GM20000 (cell line): ENCODE data around the gene NOL4L.
"Not testable (repeated sequence)": the region's sequence is repeated elsewhere in the genome, so short reads cannot be mapped to it uniquely, and the experiment has no call there.

Experiments
- DNase-seq: peaks from one replicate; pipeline ENCODE4 v3.0.0; 2012; ENCODE audit warnings: low spot score
- CTCF ChIP-seq: IDR thresholded peaks from 2 replicates; pipeline ENCODE4 v1.5.1; 2012; ENCODE audit warnings: mild to moderate bottlenecking, control low read depth; ENCODE audit errors: extremely low read depth, missing control alignments

Gene NOL4L

GRCh38 chr20:32427996-32428395, 157.1 kb downstream of the NOL4L start:
- TF ChIP-seq CTCF, result no peak
- DNase-seq, result no peak

- no peak for TF ChIP-seq CTCF
- DNase-seq, result no peak
Measured at GRCh38 chr20:32421290-32421689, 163.8 kb downstream of the NOL4L start.

- no peak for TF ChIP-seq CTCF
- no peak for DNase-seq
Measured at GRCh38 chr20:32418376-32418775, 166.8 kb downstream of the NOL4L start.

GRCh38 chr20:32416206-32416605, 168.9 kb downstream of the NOL4L start:
- no peak for TF ChIP-seq CTCF
- no peak for DNase-seq

- DNase-seq, result no peak
- TF ChIP-seq CTCF, result no peak
Measured at GRCh38 chr20:32415494-32415893, 169.6 kb downstream of the NOL4L start.

- no peak for DNase-seq
- no peak for TF ChIP-seq CTCF
Measured at GRCh38 chr20:32411955-32412706, 173.0 kb downstream of the NOL4L start.

GRCh38 chr20:32407131-32407750, 177.9 kb downstream of the NOL4L start:
- not testable (repeated sequence) for DNase-seq

GRCh38 chr20:32406701-32407100, 178.4 kb downstream of the NOL4L start:
- DNase-seq, result no peak
- TF ChIP-seq CTCF, result no peak
